Nephron progenitor cell (in vitro differentiated cells): Measurements from ENCODE around the gene SPIRE2.
A peak's percentile ranks its signal among the peaks of the same experiment; 100 is the strongest.

ENCODE experiments used
- DNase-seq: peaks from one replicate; pipeline ENCODE4 v3.0.0; 2021
- H3K27ac Mint-ChIP-seq: 2 replicates; pipeline ENCODE4 v1.8.0; 2021; ENCODE audit warnings: mild to moderate bottlenecking, moderate library complexity, mixed read lengths
- H3K27me3 Mint-ChIP-seq: 2 replicates; pipeline ENCODE4 v1.8.0; 2021; ENCODE audit warnings: mild to moderate bottlenecking, low read depth, mixed read lengths; ENCODE audit not compliant: poor library complexity
- H3K36me3 Mint-ChIP-seq: 2 replicates; pipeline ENCODE4 v1.8.0; 2021; ENCODE audit warnings: low read depth, mixed read lengths
- H3K4me1 Mint-ChIP-seq: 2 replicates; pipeline ENCODE4 v1.8.0; 2021; ENCODE audit warnings: mixed read lengths
- H3K4me3 Mint-ChIP-seq: 2 replicates; pipeline ENCODE4 v1.8.0; 2021; ENCODE audit warnings: mild to moderate bottlenecking, moderate library complexity, mixed read lengths
- H3K9me3 Mint-ChIP-seq: 2 replicates; pipeline ENCODE4 v1.8.0; 2021; ENCODE audit warnings: mild to moderate bottlenecking, moderate library complexity, mixed read lengths
- CTCF ChIP-seq: fragments of 200-600 bp; sonication (generic); IDR thresholded peaks from 2 replicates; pipeline ENCODE4 v1.5.0; 2021; ENCODE audit warnings: antibody characterized with exemption

Gene SPIRE2

GRCh38 chr16:89907055-89907814, 79.0 kb downstream of the SPIRE2 start:
- Mint-ChIP-seq H3K9me3 (peaks cover 10% of the 10 kb centered on the region), H3K4me1 (peaks cover 7% of the 10 kb centered on the region), H3K27ac (no peak overlapping the region), H3K4me3 (no peak overlapping the region), H3K27me3 (peaks cover 3% of the 10 kb centered on the region), H3K36me3 (peaks cover 46% of the 10 kb centered on the region)
- no peak for DNase-seq
- no peak for TF ChIP-seq CTCF

- Mint-ChIP-seq H3K27ac (no peak overlapping the region), H3K4me3 (no peak overlapping the region), H3K9me3 (peaks cover 10% of the 10 kb centered on the region), H3K36me3 (peaks cover 46% of the 10 kb centered on the region), H3K27me3 (peaks cover 3% of the 10 kb centered on the region), H3K4me1 (peaks cover 7% of the 10 kb centered on the region)
- DNase-seq, result no peak
- no peak for TF ChIP-seq CTCF
Measured at GRCh38 chr16:89908236-89908635, 80.0 kb downstream of the SPIRE2 start.

- Mint-ChIP-seq H3K4me1 (peaks cover 14% of the 10 kb centered on the region), H3K4me3 (no peak overlapping the region), H3K9me3 (peaks cover 10% of the 10 kb centered on the region), H3K36me3 (peaks cover 43% of the 10 kb centered on the region), H3K27ac (no peak overlapping the region), H3K27me3 (peaks cover 3% of the 10 kb centered on the region)
- peak; percentile 87 for TF ChIP-seq CTCF
- DNase-seq, result peak; percentile 80
Measured at GRCh38 chr16:89909777-89910716, 81.8 kb downstream of the SPIRE2 start.

GRCh38 chr16:89910717-89911354, 82.6 kb downstream of the SPIRE2 start:
- peaks cover 35% of the 10 kb centered on the region for H3K36me3 Mint-ChIP-seq
- DNase-seq, result no peak
- H3K4me3 Mint-ChIP-seq, result no peak overlapping the region
- H3K9me3 Mint-ChIP-seq, result peaks cover 10% of the 10 kb centered on the region
- peaks cover 13% of the 10 kb centered on the region for H3K4me1 Mint-ChIP-seq
- peak overlapping the region; percentile 25 for H3K27ac Mint-ChIP-seq
- H3K27me3 Mint-ChIP-seq, result peaks cover 3% of the 10 kb centered on the region
- no peak for TF ChIP-seq CTCF

- H3K27ac Mint-ChIP-seq, result peak overlapping the region; percentile 25
- peaks cover 8% of the 10 kb centered on the region for H3K9me3 Mint-ChIP-seq
- H3K4me3 Mint-ChIP-seq, result no peak overlapping the region
- peaks cover 29% of the 10 kb centered on the region for H3K36me3 Mint-ChIP-seq
- H3K4me1 Mint-ChIP-seq, result peaks cover 11% of the 10 kb centered on the region
- no peak for TF ChIP-seq CTCF
- no peak for DNase-seq
- H3K27me3 Mint-ChIP-seq, result peaks cover 3% of the 10 kb centered on the region
Measured at GRCh38 chr16:89911375-89911774, 83.1 kb downstream of the SPIRE2 start.
